ENCODE results near the gene EPG5.

Gene EPG5

GRCh38 chr18:45923138-45923537 is 44.0 kb downstream of the EPG5 start:
- no peak for DNase-seq (ENCODE audit: low read depth in 2 of 2)

- DNase-seq (ENCODE audit: low read depth in 2 of 2): no peak
These were observed 46.8 kb downstream of the EPG5 start for GRCh38 chr18:45920367-45920766.

GRCh38 chr18:45916302-45916701 is 50.8 kb downstream of the EPG5 start:
- DNase-seq (ENCODE audit: low read depth in 2 of 2): no peak

- DNase-seq (ENCODE audit: low read depth in 2 of 2): no peak
These were observed 53.9 kb downstream of the EPG5 start for GRCh38 chr18:45913276-45913675.

- DNase-seq (ENCODE audit: low read depth in 2 of 2): peak; percentile 3 to 8
These were observed 56.6 kb downstream of the EPG5 start for GRCh38 chr18:45910405-45911023.

- DNase-seq (ENCODE audit: low read depth in 2 of 2): no peak
These were observed 65.4 kb downstream of the EPG5 start for GRCh38 chr18:45901654-45902210.

- DNase-seq (ENCODE audit: low read depth in 2 of 2): no peak
These were observed 66.5 kb downstream of the EPG5 start for GRCh38 chr18:45900623-45901022.

GRCh38 chr18:45896991-45897390 is 70.1 kb downstream of the EPG5 start:
- no peak for DNase-seq (ENCODE audit: low read depth in 2 of 2)

- DNase-seq (ENCODE audit: low read depth in 2 of 2): no peak
These were observed 70.7 kb downstream of the EPG5 start for GRCh38 chr18:45896452-45896851.

GRCh38 chr18:45895339-45895738 is 71.8 kb downstream of the EPG5 start:
- DNase-seq (ENCODE audit: low read depth in 2 of 2): no peak

GRCh38 chr18:45894818-45895217 is 72.3 kb downstream of the EPG5 start:
- DNase-seq (ENCODE audit: low read depth in 2 of 2): no peak

GRCh38 chr18:45891806-45892205 is 75.3 kb downstream of the EPG5 start:
- no peak for DNase-seq (ENCODE audit: low read depth in 2 of 2)

- DNase-seq (ENCODE audit: low read depth in 2 of 2): no peak
These were observed 76.5 kb downstream of the EPG5 start for GRCh38 chr18:45890606-45891005.

GRCh38 chr18:45889419-45890064 is 77.6 kb downstream of the EPG5 start:
- no peak for DNase-seq (ENCODE audit: low read depth in 2 of 2)

GRCh38 chr18:45887585-45887984 is 79.5 kb downstream of the EPG5 start:
- DNase-seq (ENCODE audit: low read depth in 2 of 2): no peak

GRCh38 chr18:45880876-45881558 is 86.1 kb downstream of the EPG5 start:
- no peak for DNase-seq (ENCODE audit: low read depth in 2 of 2)

GRCh38 chr18:45879681-45880655 is 87.2 kb downstream of the EPG5 start:
- peak; percentile 17 to 20 for DNase-seq (ENCODE audit: low read depth in 2 of 2)

- DNase-seq (ENCODE audit: low read depth in 2 of 2): no peak
These were observed 89.7 kb downstream of the EPG5 start for GRCh38 chr18:45877403-45877802.

GRCh38 chr18:45876161-45876560 is 91.0 kb downstream of the EPG5 start:
- DNase-seq (ENCODE audit: low read depth in 2 of 2): no peak

GRCh38 chr18:45874491-45875184 is 92.5 kb downstream of the EPG5 start:
- DNase-seq (ENCODE audit: low read depth in 2 of 2): no peak
